HG03103 (cell line): ENCODE results near the gene NINJ1.
A peak's percentile ranks its signal among the peaks of the same experiment; 100 is the strongest.
"Not testable (repeated sequence)": the region's sequence is repeated elsewhere in the genome, so short reads cannot be mapped to it uniquely, and the experiment has no call there.

Experiments used
- ATAC-seq: cut with Tn5 transposase; IDR thresholded peaks from one replicate; pipeline ENCODE4 v1.9.1; 2021; ENCODE audit warnings: low read depth; ENCODE audit not compliant: unreplicated experiment

The NINJ1 gene

GRCh38 chr9:93120846-93121315, 13.2 kb downstream of the NINJ1 start:
- no peak for ATAC-seq

DNA sequence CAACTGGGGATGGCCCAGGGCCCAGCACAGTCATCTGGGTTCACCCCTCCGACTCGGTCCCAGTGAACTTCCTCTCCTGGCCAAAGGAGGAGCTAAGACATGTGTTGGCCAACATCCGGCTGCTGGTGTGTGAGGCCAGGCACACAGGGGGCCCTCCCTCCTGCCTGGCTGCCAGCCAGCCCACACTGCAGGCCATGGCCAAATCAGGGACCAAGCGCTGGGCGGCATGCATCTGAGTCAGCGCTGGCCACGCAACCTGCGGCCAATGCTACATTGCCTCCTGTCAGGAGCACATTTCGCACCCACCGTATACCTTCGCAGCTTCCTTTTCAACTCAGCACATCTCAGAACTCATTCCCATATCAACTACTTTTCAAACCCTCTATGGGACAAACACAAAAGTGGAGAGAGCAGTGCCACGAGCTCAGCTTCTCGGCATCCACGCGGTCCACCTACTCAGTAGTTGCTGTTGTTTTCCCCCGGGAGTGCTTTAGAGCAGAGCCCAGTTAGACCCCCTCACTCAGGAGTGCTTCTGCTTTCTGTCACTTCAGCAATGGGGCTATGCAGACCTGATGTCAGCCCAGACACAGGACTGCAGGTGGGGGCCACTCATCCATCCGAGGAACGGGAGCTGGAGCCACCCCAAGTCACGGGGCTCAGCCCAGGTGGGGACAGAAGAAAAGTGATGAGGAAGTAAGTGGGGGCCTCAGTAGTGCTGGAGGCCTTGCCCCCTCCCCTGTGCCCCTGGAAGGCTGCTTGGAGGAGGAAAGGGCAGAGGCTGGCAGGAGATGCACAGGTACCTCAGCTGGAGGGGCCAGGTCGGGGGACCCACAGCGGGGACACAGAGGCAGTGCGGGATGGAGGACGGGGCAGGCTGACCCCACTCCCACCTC, 13.9 kb downstream of the NINJ1 start:
- peak; percentile 94 for ATAC-seq

- ATAC-seq, result no peak
Measured at GRCh38 chr9:93119703-93119952, 14.4 kb downstream of the NINJ1 start.

DNA sequence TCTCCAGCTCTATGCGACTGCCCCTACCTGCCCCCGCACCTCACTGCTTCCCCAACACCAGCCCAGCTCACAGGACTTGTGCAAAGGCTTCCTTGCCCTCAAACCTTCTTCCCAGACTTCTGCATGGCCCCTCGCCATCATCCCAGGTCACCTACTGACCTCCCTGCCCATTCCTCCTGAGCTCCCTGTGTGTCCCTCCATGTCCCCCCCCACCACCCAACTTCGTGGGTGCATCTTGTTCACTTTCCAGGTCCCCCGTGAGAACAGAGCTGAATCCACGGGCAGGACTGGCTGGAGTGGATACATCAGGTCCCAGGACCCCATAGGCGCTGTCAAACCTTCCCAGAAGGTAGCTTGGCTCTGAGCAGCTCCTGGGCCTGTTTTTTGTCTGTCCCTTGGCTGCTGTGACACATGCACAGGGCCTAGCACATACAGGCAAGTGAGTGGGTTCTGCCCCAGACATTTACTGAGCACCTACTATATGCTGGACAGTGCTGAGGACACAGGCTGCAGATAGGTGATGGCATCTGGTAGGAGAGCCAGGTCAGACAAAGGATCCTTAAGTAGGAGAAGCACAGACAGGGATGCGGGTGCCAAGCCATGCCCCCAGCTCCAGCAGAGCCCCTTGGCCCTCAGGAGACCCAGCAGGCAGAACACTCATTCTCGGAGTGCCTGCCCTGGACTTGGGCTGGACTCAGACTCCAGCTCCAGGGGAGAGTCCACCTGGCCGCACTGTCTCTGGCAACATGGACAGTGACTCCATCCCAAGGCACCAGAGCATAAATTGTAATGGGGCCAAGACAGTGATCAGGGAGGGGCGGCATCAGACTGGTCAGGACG, 15.0 kb downstream of the NINJ1 start:
- ATAC-seq, result no peak

DNA sequence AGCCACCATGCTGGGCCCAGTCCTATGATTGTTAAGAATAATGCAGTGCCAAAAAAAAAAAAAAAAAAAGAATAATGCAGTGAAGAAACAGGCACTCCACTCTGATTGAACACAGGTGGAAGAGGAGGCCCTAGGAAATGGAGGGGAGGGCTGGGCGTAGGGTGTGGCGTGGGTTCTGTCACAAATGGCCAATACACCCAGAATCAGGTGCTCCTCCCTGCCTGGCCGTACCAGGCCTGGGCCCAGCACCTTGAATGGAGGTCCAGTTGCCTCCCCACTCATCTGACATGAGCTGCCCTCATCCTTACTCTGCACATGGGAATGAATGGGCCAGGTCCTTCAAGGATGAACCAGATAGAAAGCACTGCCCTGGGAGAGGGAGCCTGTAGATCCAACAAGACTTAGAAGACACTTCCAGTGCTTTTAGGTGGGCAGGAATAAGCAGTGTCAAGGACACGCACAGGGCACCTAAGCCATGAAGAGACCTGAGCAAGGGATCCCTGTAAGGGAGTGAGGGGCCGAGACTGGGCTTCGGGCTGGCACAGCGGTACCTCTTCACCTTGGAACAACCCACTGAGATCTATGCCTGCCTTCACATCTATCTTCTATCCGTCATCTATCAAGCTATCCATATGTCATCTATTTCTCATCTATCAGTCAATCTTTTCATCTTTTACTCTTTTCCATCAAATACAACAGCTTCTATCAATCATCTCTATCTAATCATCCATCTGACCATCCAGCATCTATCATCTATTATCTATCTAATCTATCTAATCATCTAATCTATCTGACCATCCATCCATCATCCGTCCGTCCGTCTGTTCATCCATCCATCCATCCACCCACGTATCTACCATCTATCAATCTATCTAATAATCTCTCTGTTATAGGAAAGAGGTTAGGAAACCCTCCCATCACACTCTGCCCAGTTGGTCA, 15.9 kb downstream of the NINJ1 start:
- ATAC-seq, result no peak

DNA sequence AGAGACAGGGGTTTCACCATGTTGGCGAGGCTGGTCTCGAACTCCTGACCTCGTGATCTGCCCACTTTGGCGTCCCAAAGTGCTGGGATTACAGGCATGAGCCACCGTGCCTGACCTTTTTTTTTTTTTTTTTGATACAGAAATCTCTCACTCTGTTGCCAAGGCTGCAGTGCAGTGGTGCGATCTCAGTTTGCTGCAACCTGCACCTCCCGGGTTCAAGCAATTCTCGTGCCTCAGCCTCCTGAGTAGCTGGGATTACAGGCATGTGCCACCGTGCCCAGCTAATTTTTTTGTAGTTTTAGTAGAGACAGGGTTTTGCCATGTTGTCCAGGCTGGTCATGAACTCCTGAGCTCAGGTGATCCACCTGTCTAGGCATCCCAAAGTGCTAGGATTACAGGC, 16.5 kb downstream of the NINJ1 start:
- not testable (repeated sequence) for ATAC-seq

GRCh38 chr9:93116072-93116961, 17.7 kb downstream of the NINJ1 start:
- no peak for ATAC-seq

- ATAC-seq, result no peak
Measured at GRCh38 chr9:93115486-93116071, 18.5 kb downstream of the NINJ1 start.

DNA sequence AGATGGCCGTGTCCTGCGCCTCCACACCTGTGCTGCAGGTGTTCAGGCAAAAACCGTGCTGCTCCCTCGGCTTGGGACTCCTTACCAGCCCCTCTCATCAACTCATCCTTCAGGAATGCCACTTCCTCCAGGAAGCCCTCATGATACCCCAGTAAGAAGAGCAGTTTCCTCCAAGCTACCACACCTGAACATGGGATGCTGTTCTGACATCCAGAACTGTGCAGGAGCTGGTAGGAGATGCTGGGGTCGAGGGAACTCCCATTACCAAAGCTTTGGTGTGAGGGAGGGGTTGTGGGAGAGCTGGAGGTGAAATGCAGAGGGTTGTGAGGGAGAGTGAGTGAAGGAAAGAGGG, 19.1 kb downstream of the NINJ1 start:
- no peak for ATAC-seq

DNA sequence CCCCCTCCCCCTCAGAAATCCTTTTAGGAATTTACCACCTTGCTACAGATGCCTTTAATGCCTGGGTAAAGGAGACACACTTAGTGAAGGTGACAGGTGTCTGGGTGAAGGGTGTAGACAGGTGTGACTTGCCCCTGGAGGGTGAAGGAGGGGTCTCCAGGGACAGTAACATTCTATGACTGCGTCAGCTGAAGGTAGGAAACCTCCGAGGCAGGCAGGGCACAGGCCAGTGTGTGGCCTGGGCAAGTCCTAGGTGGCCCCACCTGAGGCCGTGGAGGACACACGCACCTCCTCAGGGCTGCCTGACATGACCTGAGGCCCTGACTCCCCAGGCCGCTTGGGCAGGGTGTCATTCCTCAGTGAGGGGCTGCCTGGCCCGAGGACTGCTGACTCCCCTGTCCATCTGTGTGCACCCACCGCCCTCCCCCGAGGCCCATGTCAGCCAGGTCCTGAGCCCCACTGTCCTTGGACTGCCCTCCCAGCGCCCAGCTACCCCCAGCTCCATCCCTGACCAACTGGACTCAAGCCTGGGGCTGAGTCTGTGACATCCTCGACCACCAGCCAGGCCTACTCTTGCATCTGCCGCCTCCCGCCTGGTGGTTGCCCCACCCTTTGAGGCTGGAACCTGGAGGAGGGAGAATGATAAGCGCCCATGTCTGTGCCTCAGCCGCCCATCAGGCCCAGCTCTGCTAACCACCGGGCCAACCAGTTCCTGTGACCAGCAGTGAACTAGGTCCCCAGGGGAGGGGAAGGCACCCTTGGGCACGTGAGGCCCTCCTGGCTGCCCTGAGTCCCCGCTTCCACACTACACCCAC, 19.7 kb downstream of the NINJ1 start:
- no peak for ATAC-seq

GRCh38 chr9:93112864-93113389, 21.1 kb downstream of the NINJ1 start:
- no peak for ATAC-seq

DNA sequence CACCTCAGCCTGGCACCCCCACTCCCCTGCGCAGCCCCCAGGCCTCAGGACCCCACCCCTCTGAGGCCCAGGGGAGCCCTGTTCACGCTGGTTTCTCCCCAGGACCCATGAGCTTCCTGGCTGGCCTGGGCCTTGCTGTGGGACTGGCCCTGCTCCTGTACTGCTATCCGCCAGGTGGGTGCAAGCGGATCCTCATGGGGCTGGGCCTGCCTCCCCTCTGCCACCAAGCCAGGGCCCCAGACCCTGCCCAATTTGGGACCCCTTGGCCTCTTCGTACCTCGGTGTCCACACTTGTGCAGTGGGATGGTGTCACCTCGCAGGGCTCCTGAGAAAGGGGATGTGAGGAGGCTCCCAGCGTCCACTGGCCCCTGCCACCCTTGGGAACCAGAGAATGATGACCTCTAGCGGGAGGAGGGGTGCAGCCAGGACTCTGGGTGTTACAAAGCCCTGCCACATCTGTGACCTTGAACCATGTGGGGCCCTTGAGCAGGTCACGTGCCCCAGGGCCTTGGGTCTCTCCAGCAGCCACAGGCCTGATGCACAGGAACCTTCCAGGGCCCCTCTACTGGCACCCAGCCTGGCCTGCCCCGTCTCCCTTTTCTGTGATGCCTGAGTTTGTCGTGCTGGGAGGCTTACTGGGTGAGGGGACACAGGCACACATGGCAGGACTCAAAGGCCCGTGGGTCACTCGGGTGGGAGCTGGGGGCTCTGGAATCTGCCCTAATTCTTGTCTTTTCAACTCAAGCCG, 21.8 kb downstream of the NINJ1 start:
- ATAC-seq, result no peak

DNA sequence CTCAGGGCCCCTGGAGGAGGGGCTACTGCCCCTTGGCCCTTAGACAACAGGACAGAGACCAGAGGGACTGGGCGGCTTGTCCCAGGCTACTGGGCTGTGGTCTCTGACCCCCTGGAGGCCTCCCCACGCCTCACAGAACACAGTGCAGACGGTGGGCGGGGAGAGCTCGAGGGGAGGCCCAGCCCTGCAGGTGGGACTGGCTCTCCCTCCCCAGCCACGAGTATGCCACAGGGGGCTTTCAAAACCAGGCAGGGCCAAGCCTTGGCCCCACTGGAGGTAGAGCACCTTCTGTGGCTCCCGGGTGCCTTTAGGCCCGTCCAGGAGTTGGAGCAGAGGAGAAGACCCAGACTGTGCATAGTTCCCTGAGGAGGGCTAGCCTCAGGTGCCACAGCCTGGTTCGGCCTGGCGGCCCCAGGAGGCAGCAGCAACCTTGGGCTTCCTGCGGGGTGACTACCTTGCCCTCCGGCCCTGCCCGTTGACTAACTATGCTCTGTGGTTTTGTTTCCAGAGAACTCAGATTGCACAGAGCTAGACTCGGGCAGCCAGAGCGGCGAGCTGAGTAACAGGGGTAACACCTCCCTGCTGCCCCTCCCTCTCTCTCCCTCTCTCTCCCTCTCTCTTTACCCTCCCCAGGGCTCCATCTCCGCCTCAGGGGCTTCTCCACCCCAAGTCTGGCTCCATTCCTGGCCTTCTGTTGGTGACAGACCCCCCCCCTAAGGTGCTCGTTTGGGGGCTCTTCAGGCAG, 22.5 kb downstream of the NINJ1 start:
- no peak for ATAC-seq

GRCh38 chr9:93111001-93111370, 23.1 kb downstream of the NINJ1 start:
- ATAC-seq, result no peak

DNA sequence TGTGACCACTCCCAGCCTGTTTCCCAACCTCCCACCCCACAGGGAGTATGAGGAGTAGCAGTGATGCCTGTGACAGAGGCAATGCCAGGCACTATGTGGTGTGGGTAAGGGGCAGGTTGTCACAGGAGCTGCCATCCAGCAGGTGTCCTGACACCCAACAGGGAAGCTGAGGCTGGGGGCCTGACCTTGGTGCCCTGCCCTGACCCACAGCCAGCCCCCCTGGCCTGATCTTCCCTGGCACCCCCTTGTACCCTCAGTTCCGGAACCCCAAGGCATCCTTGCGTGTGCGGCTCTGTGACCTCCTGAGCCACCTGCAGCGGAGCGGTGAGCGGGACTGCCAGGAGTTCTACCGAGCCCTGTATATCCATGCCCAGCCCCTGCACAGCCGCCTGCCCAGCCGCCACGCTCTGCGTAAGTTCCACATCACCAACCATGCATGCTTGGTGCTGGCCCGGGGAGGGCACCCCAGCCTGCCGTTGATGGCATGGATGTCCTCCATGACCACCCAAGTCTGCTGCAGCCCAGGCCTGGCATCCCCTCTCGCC, 23.7 kb downstream of the NINJ1 start:
- ATAC-seq, result no peak

GRCh38 chr9:93108291-93109041, 25.6 kb downstream of the NINJ1 start:
- ATAC-seq, result no peak
